ENCODE results near the gene HIGD2A. TPM values are rescaled to one million over a fixed set of nuclear protein-coding genes. Genes with fewer than 3 reads are reported as not detected.

The HIGD2A gene
- total and polyA plus RNA-seq, 4 donors, result 18.4 to 127 (median 67.8) TPM

GRCh38 chr5:176401281-176402205 lies 13.0 kb downstream of the HIGD2A start (continued):
- TF ChIP-seq CTCF (IDR thresholded peaks at IDR 0.05; ENCODE audit: low read depth, low read length, missing input control), result no peak
- no peak for TF ChIP-seq HNF4G (IDR thresholded peaks at IDR 0.05)
- TF ChIP-seq MAX (IDR thresholded peaks at IDR 0.05), result no peak
- no peak for TF ChIP-seq FOXA1 (IDR thresholded peaks at IDR 0.05)
- TF ChIP-seq RXRA (IDR thresholded peaks at IDR 0.05), result no peak
- TF ChIP-seq ATF3 (IDR thresholded peaks at IDR 0.05), result no peak
- no peak for TF ChIP-seq TAF1 (conservative IDR thresholded peaks at IDR 0.05)
- no peak for TF ChIP-seq RAD21 (IDR thresholded peaks at IDR 0.05)

- H3K9ac ChIP-seq (ENCODE audit: low read depth in 1 of 2, low read length in 2 of 2), result no peak overlapping the region
- no peak for DNase-seq (ENCODE audit: low spot score)
- H3K27ac ChIP-seq (ENCODE audit: low read depth in 1 of 2, low read length in 2 of 2), result no peak overlapping the region
- WGBS, result 87% methylated on average over 20 of the region's 20 CpGs
- no peaks in the 10 kb centered on the region for H3K27me3 ChIP-seq (ENCODE audit: control insufficient read depth in 4 of 4, insufficient read depth in 4 of 4, low read length in 3 of 4)
- H3K9me3 ChIP-seq (ENCODE audit: control insufficient read depth in 4 of 4, low read length in 3 of 4), result no peaks in the 10 kb centered on the region
- TF ChIP-seq TAF1 (conservative IDR thresholded peaks at IDR 0.05) (no peak), HNF4A (conservative IDR thresholded peaks at IDR 0.05) (no peak), YY1 (IDR thresholded peaks at IDR 0.05) (no peak), MAX (IDR thresholded peaks at IDR 0.05) (no peak), ATF3 (IDR thresholded peaks at IDR 0.05) (no peak), CTCF (IDR thresholded peaks at IDR 0.05; ENCODE audit: low read depth, low read length, missing input control) (no peak), REST (IDR thresholded peaks at IDR 0.05) (no peak)
- no peak overlapping the region for H3K4me3 ChIP-seq (ENCODE audit: low read depth in 1 of 3, low read length in 3 of 3)
- peaks cover 3 to 28% (median 8%) of the 10 kb centered on the region in 4 donors for H3K36me3 ChIP-seq (ENCODE audit: control insufficient read depth in 4 of 4, insufficient read depth in 3 of 4, low read depth in 1 of 4, low read length in 3 of 4)
- peaks cover 0 to 3% (median 2%) of the 10 kb centered on the region in 4 donors for H3K4me1 ChIP-seq (ENCODE audit: control insufficient read depth in 4 of 4, insufficient read depth in 4 of 4, low read length in 3 of 4)
Measured at GRCh38 chr5:176405656-176406435, 17.3 kb downstream of the HIGD2A start.

Data from liver (tissue), 9 donors.